Body of pancreas (tissue), 4 donors: Measurements from ENCODE around the gene CCDC63.

Source experiments
- CTCF ChIP-seq, 7 experiments: fragments of 450-650 bp in 4 of 7; fragments of 200-600 bp in 3 of 7; sonication (generic) in 3 of 7; IDR thresholded peaks; one replicate each; pipeline ENCODE4 v1.5.1; 2016 to 2019; ENCODE audit warnings: antibody characterized with exemption in 7 of 7
- POLR2A ChIP-seq, 3 donors: fragments of 450-650 bp; IDR thresholded peaks; one replicate each; pipeline ENCODE4 v1.6.1; 2016; ENCODE audit warnings: antibody characterized with exemption in 3 of 3, mild to moderate bottlenecking in 2 of 3

- TF ChIP-seq CTCF (IDR thresholded peaks at IDR 0.05) (no peak), POLR2A (IDR thresholded peaks at IDR 0.05) (no peak)
Observed at GRCh38 chr12:110853836-110854235, 7.0 kb downstream of the CCDC63 start.
